HEK293 (cell line): ENCODE measurements around the gene RTN1.
A peak's percentile ranks its signal among the peaks of the same experiment; 100 is the strongest.

ENCODE experiments used
- EGR2 ChIP-seq: fragments of 450-650 bp; formaldehyde crosslinking; IDR thresholded peaks from 2 replicates; pipeline ENCODE4 v1.5.1; 2016; ENCODE audit warnings: low read depth, missing biosample characterization, missing genetic modification characterization
- GLI2 ChIP-seq: fragments of 450-650 bp; formaldehyde crosslinking; IDR thresholded peaks from 2 replicates; pipeline ENCODE4; 2017; ENCODE audit warnings: missing biosample characterization, missing genetic modification characterization, low read depth, borderline replicate concordance
- GLI4 ChIP-seq: fragments of 450-650 bp; formaldehyde crosslinking; IDR thresholded peaks from 2 replicates; pipeline ENCODE4 v1.5.1; 2016; ENCODE audit warnings: missing biosample characterization, missing genetic modification characterization
- GLIS1 ChIP-seq: fragments of 450-650 bp; formaldehyde crosslinking; IDR thresholded peaks from 2 replicates; pipeline ENCODE4 v1.5.1; 2016; ENCODE audit warnings: missing biosample characterization, missing genetic modification characterization
- HOXA7 ChIP-seq: sonication (generic); formaldehyde crosslinking; IDR thresholded peaks from 2 replicates; pipeline ENCODE4 v1.8.1; 2022; ENCODE audit warnings: missing genetic modification reagents, borderline replicate concordance
- HOXC10 ChIP-seq: sonication (generic); formaldehyde crosslinking; IDR thresholded peaks from 2 replicates; pipeline ENCODE4 v1.8.1; 2023; ENCODE audit warnings: mild to moderate bottlenecking, missing genetic modification reagents
- HOXD13 ChIP-seq: sonication (generic); formaldehyde crosslinking; IDR thresholded peaks from 2 replicates; pipeline ENCODE4 v1.8.0; 2022; ENCODE audit warnings: missing genetic modification reagents, borderline replicate concordance
- IKZF3 ChIP-seq: fragments of 450-650 bp; IDR thresholded peaks from 2 replicates; pipeline ENCODE4 v1.5.0; 2018; ENCODE audit warnings: missing biosample characterization, mild to moderate bottlenecking, missing genetic modification characterization, moderate library complexity
- MZF1 ChIP-seq: fragments of 450-650 bp; formaldehyde crosslinking; IDR thresholded peaks from 2 replicates; pipeline ENCODE4 v1.5.1; 2017; ENCODE audit warnings: missing biosample characterization, missing genetic modification characterization, borderline replicate concordance
- SCRT2 ChIP-seq: fragments of 450-650 bp; formaldehyde crosslinking; IDR thresholded peaks from 2 replicates; pipeline ENCODE4 v1.5.1; 2016; ENCODE audit warnings: missing biosample characterization, missing genetic modification characterization
- ZBTB48 ChIP-seq: fragments of 450-650 bp; formaldehyde crosslinking; IDR thresholded peaks from 2 replicates; pipeline ENCODE4 v1.5.1; 2016; ENCODE audit warnings: missing biosample characterization, missing genetic modification characterization
- ZBTB8A ChIP-seq: fragments of 450-650 bp; formaldehyde crosslinking; IDR thresholded peaks from 2 replicates; pipeline ENCODE4 v1.5.1; 2016; ENCODE audit warnings: missing biosample characterization, missing genetic modification characterization
- ZEB2 ChIP-seq: fragments of 450-650 bp; formaldehyde crosslinking; IDR thresholded peaks from 2 replicates; pipeline ENCODE4 v1.5.1; 2016; ENCODE audit warnings: missing biosample characterization, missing genetic modification characterization
- ZFHX2 ChIP-seq: fragments of 450-650 bp; formaldehyde crosslinking; conservative IDR thresholded peaks from 2 replicates; pipeline ENCODE4 v1.5.1; 2016; ENCODE audit warnings: missing biosample characterization, missing genetic modification characterization
- ZFP3 ChIP-seq: fragments of 450-650 bp; formaldehyde crosslinking; IDR thresholded peaks from 2 replicates; pipeline ENCODE4 v1.5.1; 2016; ENCODE audit warnings: low read depth, missing biosample characterization, missing genetic modification characterization
- ZFP69B ChIP-seq: fragments of 450-650 bp; formaldehyde crosslinking; IDR thresholded peaks from 2 replicates; pipeline ENCODE4 v1.5.1; 2016; ENCODE audit warnings: missing biosample characterization, missing genetic modification characterization
- ZNF146 ChIP-seq: fragments of 450-650 bp; formaldehyde crosslinking; IDR thresholded peaks from 2 replicates; pipeline ENCODE4 v1.5.1; 2016; ENCODE audit warnings: missing biosample characterization, missing genetic modification characterization
- ZNF302 ChIP-seq: fragments of 450-650 bp; formaldehyde crosslinking; IDR thresholded peaks from 2 replicates; pipeline ENCODE4 v1.5.1; 2016; ENCODE audit warnings: missing biosample characterization, missing genetic modification characterization, low read depth
- ZNF324 ChIP-seq: fragments of 450-650 bp; formaldehyde crosslinking; IDR thresholded peaks from 2 replicates; pipeline ENCODE4 v1.5.1; 2016; ENCODE audit warnings: missing biosample characterization, missing genetic modification characterization
- ZNF341 ChIP-seq: fragments of 450-650 bp; formaldehyde crosslinking; IDR thresholded peaks from 2 replicates; pipeline ENCODE4; 2016; ENCODE audit warnings: low read depth, missing biosample characterization, missing genetic modification characterization
- ZNF350 ChIP-seq: fragments of 450-650 bp; formaldehyde crosslinking; IDR thresholded peaks from 2 replicates; pipeline ENCODE4 v1.5.0; 2017; ENCODE audit warnings: missing biosample characterization, mild to moderate bottlenecking, missing genetic modification characterization
- ZNF354C ChIP-seq: fragments of 450-650 bp; formaldehyde crosslinking; IDR thresholded peaks from 2 replicates; pipeline ENCODE4 v1.5.1; 2016; ENCODE audit warnings: missing biosample characterization, missing genetic modification characterization, low read depth, borderline replicate concordance
- ZNF37A ChIP-seq: fragments of 450-650 bp; IDR thresholded peaks from 2 replicates; pipeline ENCODE4 v1.5.1; 2018; ENCODE audit warnings: missing biosample characterization, missing genetic modification characterization
- ZNF473 ChIP-seq: fragments of 450-650 bp; formaldehyde crosslinking; IDR thresholded peaks from 2 replicates; pipeline ENCODE4 v1.5.1; 2017; ENCODE audit warnings: missing biosample characterization, missing genetic modification characterization
- ZNF626 ChIP-seq: fragments of 450-650 bp; sonication (Bioruptor Pico); formaldehyde crosslinking; IDR thresholded peaks from 2 replicates; pipeline ENCODE4 v1.5.1; 2018; ENCODE audit warnings: missing biosample characterization, missing genetic modification characterization, inconsistent platforms
- ZNF629 ChIP-seq: fragments of 450-650 bp; formaldehyde crosslinking; IDR thresholded peaks from 2 replicates; pipeline ENCODE4 v1.5.1; 2017; ENCODE audit warnings: missing biosample characterization, missing genetic modification characterization
- ZNF660 ChIP-seq: fragments of 450-650 bp; IDR thresholded peaks from 2 replicates; pipeline ENCODE4 v1.5.1; 2018; ENCODE audit warnings: missing biosample characterization, mild to moderate bottlenecking, missing genetic modification characterization
- ZNF76 ChIP-seq: fragments of 450-650 bp; formaldehyde crosslinking; IDR thresholded peaks from 2 replicates; pipeline ENCODE4; 2016; ENCODE audit warnings: low read depth, missing biosample characterization, missing genetic modification characterization, borderline replicate concordance
- ZNF768 ChIP-seq: fragments of 450-650 bp; formaldehyde crosslinking; IDR thresholded peaks from 2 replicates; pipeline ENCODE4 v1.5.1; 2018; ENCODE audit warnings: missing biosample characterization, mild to moderate bottlenecking, missing genetic modification characterization
- ZNF792 ChIP-seq: fragments of 450-650 bp; formaldehyde crosslinking; IDR thresholded peaks from 2 replicates; pipeline ENCODE4 v1.5.1; 2016; ENCODE audit warnings: missing biosample characterization, missing genetic modification characterization
- ZXDB ChIP-seq: fragments of 450-650 bp; formaldehyde crosslinking; IDR thresholded peaks from 2 replicates; pipeline ENCODE4 v1.5.1; 2016; ENCODE audit warnings: missing biosample characterization, missing genetic modification characterization
- TF ChIP-seq, protein P1 (sequence below): fragments of 450-650 bp; formaldehyde crosslinking; IDR thresholded peaks from 2 replicates; pipeline ENCODE4 v1.5.1; 2016; ENCODE audit warnings: missing biosample characterization, missing genetic modification characterization
- TF ChIP-seq, protein P2 (sequence below): fragments of 450-650 bp; formaldehyde crosslinking; IDR thresholded peaks from 2 replicates; pipeline ENCODE4 v1.5.1; 2016; ENCODE audit warnings: missing biosample characterization, missing genetic modification characterization
- TF ChIP-seq, protein P3 (sequence below): fragments of 450-650 bp; formaldehyde crosslinking; IDR thresholded peaks from 2 replicates; pipeline ENCODE4 v1.5.1; 2016; ENCODE audit warnings: missing biosample characterization, missing genetic modification characterization
- TF ChIP-seq, protein P4 (sequence below): fragments of 450-650 bp; formaldehyde crosslinking; IDR thresholded peaks from 2 replicates; pipeline ENCODE4 v1.5.1; 2016; ENCODE audit warnings: missing biosample characterization, missing genetic modification characterization

RTN1 gene

DNA sequence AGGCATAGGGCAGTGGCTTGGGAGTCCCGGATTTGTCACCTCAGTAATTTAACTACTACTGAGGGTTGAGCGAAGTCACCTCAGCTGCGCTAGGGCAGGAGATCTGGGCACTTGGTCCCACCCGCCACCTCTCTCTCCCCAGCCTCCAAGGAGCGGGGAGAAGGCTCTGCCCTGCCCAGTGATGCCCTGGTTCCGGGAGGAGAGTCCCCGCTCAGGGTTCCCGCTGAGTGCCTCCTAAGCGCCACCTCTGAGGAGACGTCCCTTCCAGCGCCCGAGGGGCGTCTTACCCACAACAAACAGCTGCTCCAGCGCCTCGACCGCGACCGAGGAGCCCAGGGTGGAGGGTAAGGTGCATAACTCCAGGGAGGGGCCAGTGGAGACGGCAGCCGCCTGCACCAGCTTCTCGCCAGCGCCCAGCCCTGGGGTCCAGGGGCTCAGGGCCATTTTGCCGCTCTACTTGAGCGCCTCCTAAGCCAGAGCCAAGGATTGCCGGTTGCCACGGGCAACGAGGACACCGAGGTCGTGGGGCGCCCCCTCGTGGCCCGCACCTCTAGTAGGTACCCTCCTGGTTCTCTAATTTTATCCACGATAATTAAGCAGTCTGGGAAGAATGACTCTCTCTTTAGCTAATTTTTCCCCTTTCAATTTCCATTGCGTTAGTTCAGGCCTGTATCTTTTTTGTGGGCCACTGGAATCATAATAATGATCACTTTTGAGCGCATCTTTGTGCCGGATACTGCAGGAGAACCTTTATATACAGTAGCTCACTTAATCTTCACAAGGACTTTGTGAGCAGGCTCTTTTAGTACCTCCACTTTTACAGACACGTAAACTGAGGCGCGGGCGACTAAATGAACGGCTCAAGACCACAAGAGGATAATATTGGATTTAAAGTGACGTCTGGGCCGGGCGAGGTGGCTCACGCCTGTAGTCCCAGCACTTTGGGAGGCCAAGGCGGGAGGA, 294.0 kb downstream of the RTN1 start, which contains the start of gene CCDC175 (continued):
- TF ChIP-seq ZXDB (tag by site-specific recombination), result peak; percentile 93
- TF ChIP-seq HOXD13, result no peak
- TF ChIP-seq GLI2 (tag by site-specific recombination), result no peak
- TF ChIP-seq ZNF354C (tag by site-specific recombination), result no peak
- TF ChIP-seq ZNF302 (tag by site-specific recombination), result no peak
- no peak for TF ChIP-seq IKZF3
- TF ChIP-seq ZNF37A (tag by site-specific recombination), result no peak
- no peak for TF ChIP-seq ZNF768 (tag by site-specific recombination)
- no peak for TF ChIP-seq ZNF473 (tag by site-specific recombination)
- peak; percentile 78 for TF ChIP-seq ZBTB48
- TF ChIP-seq ZFP69B (tag by site-specific recombination), result no peak
- TF ChIP-seq EGR2, result no peak
- TF ChIP-seq, protein P1, sequence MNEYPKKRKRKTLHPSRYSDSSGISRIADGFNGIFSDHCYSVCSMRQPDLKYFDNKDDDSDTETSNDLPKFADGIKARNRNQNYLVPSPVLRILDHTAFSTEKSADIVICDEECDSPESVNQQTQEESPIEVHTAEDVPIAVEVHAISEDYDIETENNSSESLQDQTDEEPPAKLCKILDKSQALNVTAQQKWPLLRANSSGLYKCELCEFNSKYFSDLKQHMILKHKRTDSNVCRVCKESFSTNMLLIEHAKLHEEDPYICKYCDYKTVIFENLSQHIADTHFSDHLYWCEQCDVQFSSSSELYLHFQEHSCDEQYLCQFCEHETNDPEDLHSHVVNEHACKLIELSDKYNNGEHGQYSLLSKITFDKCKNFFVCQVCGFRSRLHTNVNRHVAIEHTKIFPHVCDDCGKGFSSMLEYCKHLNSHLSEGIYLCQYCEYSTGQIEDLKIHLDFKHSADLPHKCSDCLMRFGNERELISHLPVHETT (tag by site-specific recombination), result no peak
- TF ChIP-seq ZBTB8A (tag by site-specific recombination), result peak; percentile 73
- 0 out of 2 replicates have a peak, but pooled peaks have one; percentile 42 for TF ChIP-seq ZEB2 (tag by site-specific recombination)
- TF ChIP-seq SCRT2 (tag by site-specific recombination), result no peak
- TF ChIP-seq, protein P2, sequence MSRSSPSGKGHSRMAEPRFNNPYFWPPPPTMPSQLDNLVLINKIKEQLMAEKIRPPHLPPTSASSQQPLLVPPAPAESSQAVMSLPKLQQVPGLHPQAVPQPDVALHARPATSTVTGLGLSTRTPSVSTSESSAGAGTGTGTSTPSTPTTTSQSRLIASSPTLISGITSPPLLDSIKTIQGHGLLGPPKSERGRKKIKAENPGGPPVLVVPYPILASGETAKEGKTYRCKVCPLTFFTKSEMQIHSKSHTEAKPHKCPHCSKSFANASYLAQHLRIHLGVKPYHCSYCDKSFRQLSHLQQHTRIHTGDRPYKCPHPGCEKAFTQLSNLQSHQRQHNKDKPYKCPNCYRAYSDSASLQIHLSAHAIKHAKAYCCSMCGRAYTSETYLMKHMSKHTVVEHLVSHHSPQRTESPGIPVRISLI, result no peak
- no peak for TF ChIP-seq ZFHX2 (tag by site-specific recombination)
- no peak for TF ChIP-seq ZNF626 (tag by site-specific recombination)
- no peak for TF ChIP-seq ZNF350 (tag by site-specific recombination)
- no peak for TF ChIP-seq ZNF660
- TF ChIP-seq, protein P3, sequence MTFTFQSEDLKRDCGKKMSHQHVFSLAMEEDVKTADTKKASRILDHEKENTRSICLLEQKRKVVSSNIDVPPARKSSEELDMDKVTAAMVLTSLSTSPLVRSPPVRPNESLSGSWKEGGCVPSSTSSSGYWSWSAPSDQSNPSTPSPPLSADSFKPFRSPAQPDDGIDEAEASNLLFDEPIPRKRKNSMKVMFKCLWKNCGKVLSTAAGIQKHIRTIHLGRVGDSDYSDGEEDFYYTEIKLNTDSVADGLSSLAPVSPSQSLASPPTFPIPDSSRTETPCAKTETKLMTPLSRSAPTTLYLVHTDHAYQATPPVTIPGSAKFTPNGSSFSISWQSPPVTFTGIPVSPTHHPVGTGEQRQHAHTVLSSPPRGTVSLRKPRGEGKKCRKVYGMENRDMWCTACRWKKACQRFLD (tag by site-specific recombination), result no peak
- no peak for TF ChIP-seq ZNF146 (tag by site-specific recombination)
- TF ChIP-seq ZFP3 (tag by site-specific recombination), result no peak
- TF ChIP-seq GLI4 (tag by site-specific recombination), result no peak
- no peak for TF ChIP-seq HOXA7 (CRISPR knock-in tag)
- no peak for TF ChIP-seq MZF1 (tag by site-specific recombination)
- TF ChIP-seq ZNF792, result no peak
- no peak for TF ChIP-seq ZNF324 (tag by site-specific recombination)
- TF ChIP-seq HOXC10 (CRISPR knock-in tag), result no peak
- TF ChIP-seq ZNF629, result 0 out of 2 replicates have a peak, but pooled peaks have one; percentile 23
- TF ChIP-seq, protein P4, sequence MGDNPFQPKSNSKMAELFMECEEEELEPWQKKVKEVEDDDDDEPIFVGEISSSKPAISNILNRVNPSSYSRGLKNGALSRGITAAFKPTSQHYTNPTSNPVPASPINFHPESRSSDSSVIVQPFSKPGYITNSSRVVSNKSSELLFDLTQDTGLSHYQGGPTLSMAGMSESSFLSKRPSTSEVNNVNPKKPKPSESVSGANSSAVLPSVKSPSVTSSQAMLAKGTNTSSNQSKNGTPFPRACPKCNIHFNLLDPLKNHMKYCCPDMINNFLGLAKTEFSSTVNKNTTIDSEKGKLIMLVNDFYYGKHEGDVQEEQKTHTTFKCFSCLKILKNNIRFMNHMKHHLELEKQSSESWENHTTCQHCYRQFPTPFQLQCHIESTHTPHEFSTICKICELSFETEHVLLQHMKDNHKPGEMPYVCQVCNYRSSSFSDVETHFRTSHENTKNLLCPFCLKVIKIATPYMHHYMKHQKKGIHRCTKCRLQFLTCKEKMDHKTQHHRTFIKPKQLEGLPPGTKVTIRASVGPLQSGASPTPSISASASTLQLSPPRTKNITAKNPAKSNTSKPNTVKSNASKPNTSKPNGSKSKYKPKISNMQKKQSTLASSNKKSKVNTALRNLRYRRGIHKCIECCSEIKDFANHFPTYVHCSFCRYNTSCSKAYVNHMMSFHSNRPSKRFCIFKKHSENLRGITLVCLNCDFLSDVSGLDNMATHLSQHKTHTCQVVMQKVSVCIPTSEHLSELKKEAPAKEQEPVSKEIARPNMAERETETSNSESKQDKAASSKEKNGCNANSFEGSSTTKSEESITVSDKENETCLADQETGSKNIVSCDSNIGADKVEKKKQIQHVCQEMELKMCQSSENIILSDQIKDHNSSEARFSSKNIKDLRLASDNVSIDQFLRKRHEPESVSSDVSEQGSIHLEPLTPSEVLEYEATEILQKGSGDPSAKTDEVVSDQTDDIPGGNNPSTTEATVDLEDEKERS (tag by site-specific recombination), result no peak
- 0 out of 2 replicates have a peak, but pooled peaks have one; percentile 31 for TF ChIP-seq ZNF76 (tag by site-specific recombination)
- peak; percentile 55; the same call in 1 of the 2 replicates for TF ChIP-seq ZNF341 (tag by site-specific recombination)
- peak; percentile 10; the same call in 1 of the 2 replicates for TF ChIP-seq GLIS1 (tag by site-specific recombination)
